GM12892 (cell line): ENCODE results near the gene SDC1.

Experiments
- POLR2AphosphoS5 ChIP-seq: IDR thresholded peaks from 2 replicates; pipeline ENCODE4 v1.6.1; 2011; ENCODE audit warnings: low read depth, low read length, control low read depth
- TAF1 ChIP-seq: IDR thresholded peaks from 2 replicates; pipeline ENCODE4 v1.6.1; 2011; ENCODE audit warnings: low read depth, mild to moderate bottlenecking, control low read depth, low read length, borderline replicate concordance

DNA sequence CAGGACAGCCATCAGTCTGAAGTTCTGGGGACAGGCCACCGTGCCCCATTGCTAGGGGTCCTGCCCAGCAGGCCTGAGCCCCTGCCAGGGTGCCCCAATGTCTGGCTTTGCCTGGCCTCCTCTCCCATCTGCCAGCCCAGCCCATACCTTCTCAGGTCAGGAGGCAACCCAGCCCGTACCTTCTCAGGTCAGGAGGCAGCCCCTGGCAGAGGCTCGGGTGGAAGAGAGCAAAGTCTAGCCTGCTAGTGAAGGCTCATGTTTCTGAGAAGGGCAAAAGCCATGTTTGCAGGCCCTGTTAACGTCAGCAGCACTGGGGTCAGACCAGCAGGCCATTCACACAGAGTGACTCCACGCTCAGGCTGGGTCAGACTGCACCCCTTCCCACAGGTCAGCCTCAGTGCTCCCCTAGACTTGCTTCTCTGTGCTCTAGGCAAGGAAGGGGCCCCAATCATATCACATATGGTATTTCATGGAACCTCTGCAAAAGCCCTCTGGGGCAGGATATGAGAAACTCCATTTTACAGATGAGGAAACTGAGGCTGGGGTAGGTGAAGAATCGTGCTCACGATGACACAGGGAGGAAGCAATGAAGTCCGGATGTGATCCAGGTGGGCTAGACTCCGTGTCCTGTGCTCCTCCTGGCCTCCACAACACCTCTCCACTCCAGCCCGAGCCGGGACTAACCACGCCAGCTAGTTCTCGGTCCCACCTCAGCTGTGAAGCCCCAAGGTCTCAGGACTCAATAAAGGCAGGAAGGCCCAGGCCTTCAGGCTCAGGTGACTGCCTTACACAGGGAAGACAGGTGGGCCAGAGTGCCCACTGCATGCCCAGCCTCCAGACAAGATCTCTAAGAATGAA, 9.5 kb downstream of the SDC1 start:
- no peak for TF ChIP-seq POLR2AphosphoS5
- no peak for TF ChIP-seq TAF1
